HepG2 (cell line): Measurements from ENCODE around the gene PTPN5. TPM values are rescaled to one million over a fixed set of nuclear protein-coding genes. Genes with fewer than 3 reads are reported as not detected.

ENCODE experiments used
- ATAC-seq: fragments of 200-7000 bp; cut with Tn5 transposase; 3 replicates; pipeline ENCODE4 v1.9.1; 2020; ENCODE audit warnings: mild to moderate bottlenecking, moderate library complexity
- BruUV-seq: library from RNA; stranded (reverse); fragments of 400-500 nt; replicated peaks from 2 replicates; lab custom pipeline; 2021; lab: Mats Ljungman, UMichigan
- CTCF ChIA-PET: fragments of 300-600 bp; formaldehyde crosslinking; extraction: SDS; loops from one replicate; lab custom pipeline; 2021; ENCODE audit warnings: low total read pairs, inconsistent platforms, low intra/inter-chr PET ratio; lab: Yijun Ruan, JAX
- POLR2A ChIA-PET: fragments of 350-600 bp; sonication (Branson Sonifier 250); formaldehyde crosslinking; loops from one replicate; lab custom pipeline; 2020; ENCODE audit warnings: antibody characterized with exemption, inconsistent platforms; lab: Yijun Ruan, JAX
- DNase-seq: peaks from one replicate; pipeline ENCODE4 v3.0.0-alpha.2; 2015; ENCODE audit warnings: low spot score
- FAIRE-seq: peaks from 3 replicates; lab custom pipeline; 2011; peaks lifted over from hg19 to GRCh38; lab: Jason Lieb, UNC
- H2AFZ ChIP-seq: one replicate; pipeline ENCODE4 v1.6.1; 2011; ENCODE audit warnings: low read length, inconsistent platforms
- H3K27ac ChIP-seq: fragments of 300-600 bp; 3 replicates; pipeline ENCODE4 v1.8.0; 2011; ENCODE audit warnings: mixed run types, mild to moderate bottlenecking, mixed read lengths, low read length, inconsistent platforms; ENCODE audit not compliant: insufficient read depth; ENCODE audit errors: extremely low read length
- H3K27me3 ChIP-seq, 2 experiments: fragments of 200-600 bp in 1 of 2; 2 replicates in 1 of 2; 3 replicates in 1 of 2; pipeline versions ENCODE4 v1.6.0 to v1.8.0; 2011; ENCODE audit warnings: low read length in 2 of 2, mild to moderate bottlenecking in 2 of 2, moderate library complexity in 2 of 2, inconsistent platforms in 1 of 2; ENCODE audit not compliant: insufficient read depth in 2 of 2, control insufficient read depth in 1 of 2
- H3K36me3 ChIP-seq, 2 experiments: fragments of 200-600 bp in 1 of 2; replicated peaks in 1 of 2; 2 replicates in 1 of 2; 3 replicates in 1 of 2; pipeline versions ENCODE4 v1.5.1 to v1.8.0; 2011; ENCODE audit warnings: low read length in 2 of 2, inconsistent platforms in 1 of 2; ENCODE audit not compliant: insufficient read depth in 2 of 2, control insufficient read depth in 1 of 2
- H3K4me1 ChIP-seq: 2 replicates; pipeline ENCODE4 v1.5.1; 2012; ENCODE audit warnings: low read length, inconsistent platforms; ENCODE audit not compliant: insufficient read depth
- H3K4me2 ChIP-seq: 2 replicates; pipeline ENCODE4 v1.6.0; 2011; ENCODE audit warnings: low read depth, low read length, inconsistent platforms
- H3K4me3 ChIP-seq, 3 experiments: fragments of 200-600 bp in 1 of 3; sonication (generic), shearing (Covaris generic) in 1 of 3; replicated peaks in 1 of 3; 2 replicates each; pipeline ENCODE4 v1.5.1; 2011 to 2016; ENCODE audit warnings: low read length in 3 of 3, inconsistent platforms in 2 of 3, low read depth in 2 of 3, mild to moderate bottlenecking in 2 of 3, control low read depth in 1 of 3, mixed read lengths in 1 of 3; ENCODE audit not compliant: insufficient read depth in 1 of 3
- H3K79me2 ChIP-seq: one replicate; pipeline ENCODE4 v1.6.1; 2011; ENCODE audit warnings: low read length, inconsistent platforms; ENCODE audit not compliant: insufficient read depth
- H3K9ac ChIP-seq: 2 replicates; pipeline ENCODE4 v1.6.0; 2011; ENCODE audit warnings: mild to moderate bottlenecking, low read depth, low read length, inconsistent platforms; ENCODE audit not compliant: insufficient read depth
- H3K9me3 ChIP-seq: 2 replicates; pipeline ENCODE4 v1.5.1; 2012; ENCODE audit warnings: mild to moderate bottlenecking, low read length
- H4K20me1 ChIP-seq: 2 replicates; pipeline ENCODE4 v1.6.0; 2011; ENCODE audit warnings: inconsistent platforms, mild to moderate bottlenecking, low read length, moderate library complexity; ENCODE audit not compliant: insufficient read depth
- CREB1 ChIP-seq, 2 experiments: fragments of 450-650 bp in 1 of 2; IDR thresholded peaks; 2 replicates each; pipeline ENCODE4 v1.6.1; 2016 to 2017; ENCODE audit warnings: control low read depth in 1 of 2, mild to moderate bottlenecking in 1 of 2, missing compliant biosample characterization in 1 of 2, missing genetic modification characterization in 1 of 2
- ZNF768 ChIP-seq: sonication (generic); formaldehyde crosslinking; IDR thresholded peaks from 2 replicates; pipeline ENCODE4 v1.4.0; 2020; ENCODE audit warnings: missing genetic modification reagents
- WGBS: methylation state at CpG from one replicate; pipeline ENCODE4 v1.1.6; 2017; ENCODE audit warnings: low lambda C conversion rate; 5-methylcytosine and 5-hydroxymethylcytosine counted together
- in situ Hi-C: cut with HindIII; loops from 2 replicates; pipeline ENCODE4 v1.10.0; 2017; ENCODE audit warnings: low pct_unique_long_range_greater_than_20kb; ENCODE audit not compliant: extremely low pct_ligation_motif_present
- intact Hi-C: fragments of 100-400 bp; cut with micrococcal nuclease; formaldehyde crosslinking; loops from one replicate; pipeline ENCODE4 v1.10.0; 2022; ENCODE audit not compliant: unreplicated experiment
- polyA plus RNA-seq, 8 experiments: library from polyadenylated mRNA; depleted of rRNA in 3 of 8; stranded (reverse) in 7 of 8; unstranded in 1 of 8; fragments of >200 nt; fragmentation: Illumina TruSeq in 4 of 8; extraction: Trizol in 4 of 8; gene quantifications; 2 replicates each; pipeline versions ENCODE4 v1.2.1 to v1.2.3, GENCODE V29; 2011 to 2016; ENCODE audit warnings: low read depth in 4 of 8, missing spikeins in 1 of 8, mixed read lengths in 1 of 8; ENCODE audit not compliant: insufficient read depth in 1 of 8
- total RNA-seq, 5 experiments: library from RNA; depleted of rRNA; stranded (reverse); fragments of >200 nt; fragmentation: Illumina TruSeq; extraction: Trizol; gene quantifications; 2 replicates each; pipeline ENCODE4 v1.2.3, GENCODE V29; 2016; ENCODE audit warnings: low read depth in 1 of 5
- TF ChIP-seq, protein P1 (sequence below): sonication (generic); formaldehyde crosslinking; IDR thresholded peaks from 2 replicates; pipeline ENCODE4 v1.4.0; 2020; ENCODE audit warnings: missing genetic modification reagents
- TF ChIP-seq, protein P2 (sequence below): sonication (generic); formaldehyde crosslinking; IDR thresholded peaks from 2 replicates; pipeline ENCODE4 v1.4.0; 2020; ENCODE audit warnings: missing genetic modification reagents
- TF ChIP-seq, protein P3 (sequence below): sonication (generic); formaldehyde crosslinking; IDR thresholded peaks from 2 replicates; pipeline ENCODE4 v1.5.0; 2020; ENCODE audit warnings: missing genetic modification reagents
- TF ChIP-seq, protein P4 (sequence below): sonication (generic); formaldehyde crosslinking; IDR thresholded peaks from 2 replicates; pipeline ENCODE4 v1.4.0; 2020; ENCODE audit warnings: missing genetic modification reagents

The PTPN5 gene
- total and polyA plus RNA-seq, 2 of the 13 experiments (the other 11 are each of a cell fraction or from before 2014, with no cell fraction given): not detected

GRCh38 chr11:18766015-18766414 lies 25.6 kb downstream of the PTPN5 start:
- H3K4me2 ChIP-seq: no peak overlapping the region
- CTCF ChIA-PET: no interaction called here
- no peak overlapping the region for H3K9ac ChIP-seq
- peaks cover 0 to 5% of the 10 kb centered on the region in 2 experiments; a peak in 1 of 5 replicates for H3K27me3 ChIP-seq
- H2AFZ ChIP-seq: no peak overlapping the region
- H3K9me3 ChIP-seq: no peaks in the 10 kb centered on the region
- H3K79me2 ChIP-seq: no peaks in the 10 kb centered on the region
- no peak for ATAC-seq
- no peaks in the 10 kb centered on the region for H4K20me1 ChIP-seq
- no peaks in the 10 kb centered on the region for H3K36me3 ChIP-seq
- FAIRE-seq: no peak
- 45% methylated on average over 2 of the region's 2 CpGs for WGBS
- intact Hi-C loops (no loop called here), in situ Hi-C loops (no loop called here)
- peaks cover 15% of the 10 kb centered on the region for H3K4me1 ChIP-seq
- no peak overlapping the region for H3K27ac ChIP-seq
- POLR2A ChIA-PET: no interaction called here
- no peak overlapping the region for H3K4me3 ChIP-seq
- DNase-seq: no peak
- BruUV-seq: no TSS peak
- TF ChIP-seq, protein P1, sequence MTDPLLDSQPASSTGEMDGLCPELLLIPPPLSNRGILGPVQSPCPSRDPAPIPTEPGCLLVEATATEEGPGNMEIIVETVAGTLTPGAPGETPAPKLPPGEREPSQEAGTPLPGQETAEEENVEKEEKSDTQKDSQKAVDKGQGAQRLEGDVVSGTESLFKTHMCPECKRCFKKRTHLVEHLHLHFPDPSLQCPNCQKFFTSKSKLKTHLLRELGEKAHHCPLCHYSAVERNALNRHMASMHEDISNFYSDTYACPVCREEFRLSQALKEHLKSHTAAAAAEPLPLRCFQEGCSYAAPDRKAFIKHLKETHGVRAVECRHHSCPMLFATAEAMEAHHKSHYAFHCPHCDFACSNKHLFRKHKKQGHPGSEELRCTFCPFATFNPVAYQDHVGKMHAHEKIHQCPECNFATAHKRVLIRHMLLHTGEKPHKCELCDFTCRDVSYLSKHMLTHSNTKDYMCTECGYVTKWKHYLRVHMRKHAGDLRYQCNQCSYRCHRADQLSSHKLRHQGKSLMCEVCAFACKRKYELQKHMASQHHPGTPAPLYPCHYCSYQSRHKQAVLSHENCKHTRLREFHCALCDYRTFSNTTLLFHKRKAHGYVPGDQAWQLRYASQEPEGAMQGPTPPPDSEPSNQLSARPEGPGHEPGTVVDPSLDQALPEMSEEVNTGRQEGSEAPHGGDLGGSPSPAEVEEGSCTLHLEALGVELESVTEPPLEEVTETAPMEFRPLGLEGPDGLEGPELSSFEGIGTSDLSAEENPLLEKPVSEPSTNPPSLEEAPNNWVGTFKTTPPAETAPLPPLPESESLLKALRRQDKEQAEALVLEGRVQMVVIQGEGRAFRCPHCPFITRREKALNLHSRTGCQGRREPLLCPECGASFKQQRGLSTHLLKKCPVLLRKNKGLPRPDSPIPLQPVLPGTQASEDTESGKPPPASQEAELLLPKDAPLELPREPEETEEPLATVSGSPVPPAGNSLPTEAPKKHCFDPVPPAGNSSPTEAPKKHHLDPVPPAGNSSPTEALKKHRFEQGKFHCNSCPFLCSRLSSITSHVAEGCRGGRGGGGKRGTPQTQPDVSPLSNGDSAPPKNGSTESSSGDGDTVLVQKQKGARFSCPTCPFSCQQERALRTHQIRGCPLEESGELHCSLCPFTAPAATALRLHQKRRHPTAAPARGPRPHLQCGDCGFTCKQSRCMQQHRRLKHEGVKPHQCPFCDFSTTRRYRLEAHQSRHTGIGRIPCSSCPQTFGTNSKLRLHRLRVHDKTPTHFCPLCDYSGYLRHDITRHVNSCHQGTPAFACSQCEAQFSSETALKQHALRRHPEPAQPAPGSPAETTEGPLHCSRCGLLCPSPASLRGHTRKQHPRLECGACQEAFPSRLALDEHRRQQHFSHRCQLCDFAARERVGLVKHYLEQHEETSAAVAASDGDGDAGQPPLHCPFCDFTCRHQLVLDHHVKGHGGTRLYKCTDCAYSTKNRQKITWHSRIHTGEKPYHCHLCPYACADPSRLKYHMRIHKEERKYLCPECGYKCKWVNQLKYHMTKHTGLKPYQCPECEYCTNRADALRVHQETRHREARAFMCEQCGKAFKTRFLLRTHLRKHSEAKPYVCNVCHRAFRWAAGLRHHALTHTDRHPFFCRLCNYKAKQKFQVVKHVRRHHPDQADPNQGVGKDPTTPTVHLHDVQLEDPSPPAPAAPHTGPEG (CRISPR knock-in tag): no peak
- TF ChIP-seq, protein P2, sequence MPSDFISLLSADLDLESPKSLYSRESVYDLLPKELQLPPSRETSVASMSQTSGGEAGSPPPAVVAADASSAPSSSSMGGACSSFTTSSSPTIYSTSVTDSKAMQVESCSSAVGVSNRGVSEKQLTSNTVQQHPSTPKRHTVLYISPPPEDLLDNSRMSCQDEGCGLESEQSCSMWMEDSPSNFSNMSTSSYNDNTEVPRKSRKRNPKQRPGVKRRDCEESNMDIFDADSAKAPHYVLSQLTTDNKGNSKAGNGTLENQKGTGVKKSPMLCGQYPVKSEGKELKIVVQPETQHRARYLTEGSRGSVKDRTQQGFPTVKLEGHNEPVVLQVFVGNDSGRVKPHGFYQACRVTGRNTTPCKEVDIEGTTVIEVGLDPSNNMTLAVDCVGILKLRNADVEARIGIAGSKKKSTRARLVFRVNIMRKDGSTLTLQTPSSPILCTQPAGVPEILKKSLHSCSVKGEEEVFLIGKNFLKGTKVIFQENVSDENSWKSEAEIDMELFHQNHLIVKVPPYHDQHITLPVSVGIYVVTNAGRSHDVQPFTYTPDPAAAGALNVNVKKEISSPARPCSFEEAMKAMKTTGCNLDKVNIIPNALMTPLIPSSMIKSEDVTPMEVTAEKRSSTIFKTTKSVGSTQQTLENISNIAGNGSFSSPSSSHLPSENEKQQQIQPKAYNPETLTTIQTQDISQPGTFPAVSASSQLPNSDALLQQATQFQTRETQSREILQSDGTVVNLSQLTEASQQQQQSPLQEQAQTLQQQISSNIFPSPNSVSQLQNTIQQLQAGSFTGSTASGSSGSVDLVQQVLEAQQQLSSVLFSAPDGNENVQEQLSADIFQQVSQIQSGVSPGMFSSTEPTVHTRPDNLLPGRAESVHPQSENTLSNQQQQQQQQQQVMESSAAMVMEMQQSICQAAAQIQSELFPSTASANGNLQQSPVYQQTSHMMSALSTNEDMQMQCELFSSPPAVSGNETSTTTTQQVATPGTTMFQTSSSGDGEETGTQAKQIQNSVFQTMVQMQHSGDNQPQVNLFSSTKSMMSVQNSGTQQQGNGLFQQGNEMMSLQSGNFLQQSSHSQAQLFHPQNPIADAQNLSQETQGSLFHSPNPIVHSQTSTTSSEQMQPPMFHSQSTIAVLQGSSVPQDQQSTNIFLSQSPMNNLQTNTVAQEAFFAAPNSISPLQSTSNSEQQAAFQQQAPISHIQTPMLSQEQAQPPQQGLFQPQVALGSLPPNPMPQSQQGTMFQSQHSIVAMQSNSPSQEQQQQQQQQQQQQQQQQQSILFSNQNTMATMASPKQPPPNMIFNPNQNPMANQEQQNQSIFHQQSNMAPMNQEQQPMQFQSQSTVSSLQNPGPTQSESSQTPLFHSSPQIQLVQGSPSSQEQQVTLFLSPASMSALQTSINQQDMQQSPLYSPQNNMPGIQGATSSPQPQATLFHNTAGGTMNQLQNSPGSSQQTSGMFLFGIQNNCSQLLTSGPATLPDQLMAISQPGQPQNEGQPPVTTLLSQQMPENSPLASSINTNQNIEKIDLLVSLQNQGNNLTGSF: no peak
- TF ChIP-seq, protein P3, sequence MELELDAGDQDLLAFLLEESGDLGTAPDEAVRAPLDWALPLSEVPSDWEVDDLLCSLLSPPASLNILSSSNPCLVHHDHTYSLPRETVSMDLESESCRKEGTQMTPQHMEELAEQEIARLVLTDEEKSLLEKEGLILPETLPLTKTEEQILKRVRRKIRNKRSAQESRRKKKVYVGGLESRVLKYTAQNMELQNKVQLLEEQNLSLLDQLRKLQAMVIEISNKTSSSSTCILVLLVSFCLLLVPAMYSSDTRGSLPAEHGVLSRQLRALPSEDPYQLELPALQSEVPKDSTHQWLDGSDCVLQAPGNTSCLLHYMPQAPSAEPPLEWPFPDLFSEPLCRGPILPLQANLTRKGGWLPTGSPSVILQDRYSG (CRISPR knock-in tag): no peak
- TF ChIP-seq CREB1 (IDR thresholded peaks at IDR 0.05): peak; percentile 64
- no peak for TF ChIP-seq CREB1 (CRISPR knock-in tag; IDR thresholded peaks at IDR 0.05)
- TF ChIP-seq, protein P4, sequence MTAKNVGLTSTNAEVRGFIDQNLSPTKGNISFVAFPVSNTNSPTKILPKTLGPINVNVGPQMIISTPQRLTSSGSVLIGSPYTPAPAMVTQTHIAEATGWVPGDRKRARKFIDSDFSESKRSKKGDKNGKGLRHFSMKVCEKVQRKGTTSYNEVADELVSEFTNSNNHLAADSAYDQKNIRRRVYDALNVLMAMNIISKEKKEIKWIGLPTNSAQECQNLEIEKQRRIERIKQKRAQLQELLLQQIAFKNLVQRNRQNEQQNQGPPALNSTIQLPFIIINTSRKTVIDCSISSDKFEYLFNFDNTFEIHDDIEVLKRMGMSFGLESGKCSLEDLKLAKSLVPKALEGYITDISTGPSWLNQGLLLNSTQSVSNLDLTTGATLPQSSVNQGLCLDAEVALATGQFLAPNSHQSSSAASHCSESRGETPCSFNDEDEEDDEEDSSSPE (CRISPR knock-in tag): no peak
- peak; percentile 39; the same call in 1 of the 2 replicates for TF ChIP-seq ZNF768 (CRISPR knock-in tag)
